MM.1S (cell line): ENCODE measurements around the gene PELI3.

ENCODE experiments used
- DNase-seq: peaks from one replicate; pipeline ENCODE4 v3.0.0-alpha.2; 2015
- H2AFZ ChIP-seq: fragments of 300-600 bp; sonication (generic); 2 replicates; pipeline ENCODE4 v1.6.0; 2016; ENCODE audit warnings: antibody characterized with exemption, low read length
- H3F3A ChIP-seq: fragments of 300-600 bp; sonication (generic); 2 replicates; pipeline ENCODE4 v1.6.1; 2016; ENCODE audit warnings: mild to moderate bottlenecking, antibody characterized with exemption, low read length, moderate library complexity, mixed read lengths; ENCODE audit not compliant: insufficient read depth
- H3K27ac ChIP-seq: fragments of 300-600 bp; sonication (generic); 2 replicates; pipeline ENCODE4 v1.5.1; 2016; ENCODE audit warnings: mild to moderate bottlenecking, low read length
- H3K27me3 ChIP-seq: fragments of 300-600 bp; sonication (generic); replicated peaks from 2 replicates; pipeline ENCODE4 v1.6.0; 2016; ENCODE audit warnings: low read length; ENCODE audit not compliant: insufficient read depth
- H3K36me3 ChIP-seq: fragments of 300-600 bp; sonication (generic); replicated peaks from 2 replicates; pipeline ENCODE4 v1.6.1; 2016; ENCODE audit warnings: mild to moderate bottlenecking, low read length, mixed read lengths; ENCODE audit not compliant: insufficient read depth
- H3K4me1 ChIP-seq: fragments of 300-600 bp; sonication (generic); 2 replicates; pipeline ENCODE4 v1.6.1; 2016; ENCODE audit warnings: low read length, mixed read lengths
- H3K4me2 ChIP-seq: fragments of 300-600 bp; sonication (generic); 2 replicates; pipeline ENCODE4 v1.6.0; 2016; ENCODE audit warnings: low read depth, low read length
- H3K4me3 ChIP-seq: fragments of 300-600 bp; sonication (generic); 2 replicates; pipeline ENCODE4 v1.5.1; 2016; ENCODE audit warnings: low read length, mixed read lengths
- H3K79me2 ChIP-seq: fragments of 300-600 bp; sonication (generic); 2 replicates; pipeline ENCODE4 v1.6.1; 2016; ENCODE audit warnings: mixed run types, low read length, mixed read lengths
- H3K9ac ChIP-seq: fragments of 300-600 bp; sonication (generic); 2 replicates; pipeline ENCODE4 v1.6.1; 2016; ENCODE audit warnings: low read length, mixed read lengths
- H3K9me2 ChIP-seq: fragments of 300-600 bp; sonication (generic); replicated peaks from 2 replicates; pipeline ENCODE4 v1.6.1; 2016; ENCODE audit warnings: mild to moderate bottlenecking, low read length, mixed read lengths; ENCODE audit not compliant: insufficient read depth
- H3K9me3 ChIP-seq: fragments of 300-600 bp; sonication (generic); replicated peaks from 2 replicates; pipeline ENCODE4 v1.6.1; 2016; ENCODE audit warnings: mild to moderate bottlenecking, low read length, mixed read lengths; ENCODE audit not compliant: insufficient read depth
- H4K20me1 ChIP-seq: fragments of 300-600 bp; sonication (generic); 2 replicates; pipeline ENCODE4 v1.6.1; 2016; ENCODE audit warnings: mild to moderate bottlenecking, low read length, moderate library complexity, mixed read lengths; ENCODE audit not compliant: insufficient read depth
- CTCF ChIP-seq: fragments of 300-600 bp; sonication (generic); IDR thresholded peaks from 2 replicates; pipeline ENCODE4 v1.5.1; 2016; ENCODE audit warnings: antibody characterized with exemption, low read length, mixed read lengths
- EZH2 ChIP-seq: fragments of 300-600 bp; sonication (generic); optimal IDR thresholded peaks from 2 replicates; pipeline ENCODE3; 2017; ENCODE audit warnings: low read depth, mild to moderate bottlenecking, antibody characterized with exemption, low read length, mixed read lengths
- EZH2phosphoT487 ChIP-seq: fragments of 300-600 bp; sonication (generic); IDR thresholded peaks from 2 replicates; pipeline ENCODE4 v1.6.1; 2018; ENCODE audit warnings: antibody characterized with exemption, low read length

PELI3 gene

GRCh38 chr11:66450560-66450959 lies 16.1 kb upstream of the PELI3 start:
- no peak overlapping the region for H3K9ac ChIP-seq
- no peak overlapping the region for H3K27ac ChIP-seq
- no peaks in the 10 kb centered on the region for H3K4me1 ChIP-seq
- H3K4me2 ChIP-seq = no peak overlapping the region
- H4K20me1 ChIP-seq = no peaks in the 10 kb centered on the region
- H3K9me2 ChIP-seq = no peaks in the 10 kb centered on the region
- TF ChIP-seq CTCF (no peak), EZH2phosphoT487 (no peak), EZH2 (no peak)
- no peaks in the 10 kb centered on the region for H3F3A ChIP-seq
- no peak overlapping the region for H3K4me3 ChIP-seq
- H3K79me2 ChIP-seq = no peaks in the 10 kb centered on the region
- H3K9me3 ChIP-seq = no peaks in the 10 kb centered on the region
- DNase-seq = no peak
- peaks cover 71% of the 10 kb centered on the region for H3K27me3 ChIP-seq
- no peaks in the 10 kb centered on the region for H3K36me3 ChIP-seq
- no peak overlapping the region for H2AFZ ChIP-seq

GRCh38 chr11:66451663-66452062 lies 15.0 kb upstream of the PELI3 start:
- Histone ChIP-seq H3K36me3 (no peaks in the 10 kb centered on the region), H3K4me1 (no peaks in the 10 kb centered on the region), H3K9me3 (no peaks in the 10 kb centered on the region), H3F3A (no peaks in the 10 kb centered on the region), H3K27ac (no peak overlapping the region), H3K9ac (no peak overlapping the region), H3K4me2 (no peak overlapping the region), H3K79me2 (no peaks in the 10 kb centered on the region), H2AFZ (no peak overlapping the region), H3K4me3 (no peak overlapping the region), H3K9me2 (no peaks in the 10 kb centered on the region), H3K27me3 (peaks cover 69% of the 10 kb centered on the region), H4K20me1 (no peaks in the 10 kb centered on the region)
- TF ChIP-seq CTCF (no peak), EZH2phosphoT487 (no peak), EZH2 (no peak)
- no peak for DNase-seq

- no peaks in the 10 kb centered on the region for H3K9me2 ChIP-seq
- 0 out of 2 replicates have a peak, but pooled peaks cover 3% of the 10 kb centered on the region for H3K4me1 ChIP-seq
- H3K9me3 ChIP-seq = no peaks in the 10 kb centered on the region
- no peak overlapping the region for H2AFZ ChIP-seq
- H3F3A ChIP-seq = no peaks in the 10 kb centered on the region
- H3K27me3 ChIP-seq = peaks cover 45% of the 10 kb centered on the region
- no peaks in the 10 kb centered on the region for H3K36me3 ChIP-seq
- H3K4me3 ChIP-seq = no peak overlapping the region
- no peak for DNase-seq
- H3K27ac ChIP-seq = no peak overlapping the region
- no peak overlapping the region for H3K9ac ChIP-seq
- H3K4me2 ChIP-seq = no peak overlapping the region
- TF ChIP-seq CTCF (no peak), EZH2 (no peak), EZH2phosphoT487 (no peak)
- H4K20me1 ChIP-seq = no peaks in the 10 kb centered on the region
- H3K79me2 ChIP-seq = no peaks in the 10 kb centered on the region
Observed at GRCh38 chr11:66454247-66454646, 12.5 kb upstream of the PELI3 start.
